ENCODE measurements around the gene RAD54L2.
"Not testable (repeated sequence)": the region's sequence is repeated elsewhere in the genome, so short reads cannot be mapped to it uniquely, and the experiment has no call there.

The RAD54L2 gene

DNA sequence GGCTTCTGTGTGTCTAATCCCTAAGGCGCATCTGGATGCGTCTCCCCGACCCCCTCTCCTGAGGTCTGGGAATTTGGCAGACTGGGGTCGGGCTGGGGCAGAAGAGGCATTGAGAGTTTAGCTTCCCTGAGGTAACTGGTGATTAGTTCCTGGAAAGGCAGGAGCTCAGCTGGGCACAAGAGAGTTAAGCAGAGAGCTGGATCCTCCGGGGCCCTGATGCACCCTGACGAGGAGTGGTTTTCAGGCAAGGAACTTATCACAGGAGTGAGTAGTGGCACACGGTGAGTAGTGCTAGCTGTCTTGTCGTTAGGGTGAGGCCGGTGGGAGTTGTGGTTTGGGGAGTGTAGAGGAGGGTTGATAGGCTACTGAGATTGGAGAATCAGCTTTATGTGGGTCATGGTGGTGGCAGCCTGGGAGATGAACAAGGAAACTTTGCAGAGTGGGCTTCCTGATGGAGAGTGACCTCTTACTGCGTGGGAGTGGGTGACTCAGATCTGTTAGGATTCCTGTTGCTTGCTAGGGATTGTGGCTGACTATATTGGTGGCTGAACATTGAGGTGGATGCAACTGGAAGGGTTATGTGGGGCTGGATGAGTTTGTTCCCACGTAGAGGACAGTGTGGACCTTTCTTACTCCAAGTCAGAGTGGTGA is 897 bp downstream of the RAD54L2 start:
- DNase-seq: no peak

DNA sequence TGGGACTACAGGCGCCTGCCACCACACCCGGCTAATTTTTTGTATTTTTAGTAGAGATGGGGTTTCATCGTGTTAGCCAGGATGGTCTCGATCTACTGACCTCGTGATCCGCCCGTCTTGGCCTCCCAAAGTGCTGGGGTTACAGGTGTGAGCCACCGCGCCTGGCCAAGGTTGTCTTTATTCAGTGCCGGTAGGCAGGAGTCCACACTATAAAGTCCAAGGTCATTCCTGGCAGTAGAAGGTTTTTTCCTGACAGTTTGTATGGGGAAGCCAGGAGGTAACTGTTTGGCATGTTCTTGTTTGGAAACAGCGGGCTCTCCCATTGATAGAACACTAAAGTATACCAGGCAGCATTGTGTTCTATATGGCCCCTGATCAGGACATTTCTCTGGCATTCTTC is 4.1 kb downstream of the RAD54L2 start:
- DNase-seq: not testable (repeated sequence)

GRCh38 chr3:51544011-51544775 is 5.7 kb downstream of the RAD54L2 start:
- no peak for DNase-seq

GRCh38 chr3:51547274-51547673 is 8.8 kb downstream of the RAD54L2 start:
- DNase-seq: no peak

DNA sequence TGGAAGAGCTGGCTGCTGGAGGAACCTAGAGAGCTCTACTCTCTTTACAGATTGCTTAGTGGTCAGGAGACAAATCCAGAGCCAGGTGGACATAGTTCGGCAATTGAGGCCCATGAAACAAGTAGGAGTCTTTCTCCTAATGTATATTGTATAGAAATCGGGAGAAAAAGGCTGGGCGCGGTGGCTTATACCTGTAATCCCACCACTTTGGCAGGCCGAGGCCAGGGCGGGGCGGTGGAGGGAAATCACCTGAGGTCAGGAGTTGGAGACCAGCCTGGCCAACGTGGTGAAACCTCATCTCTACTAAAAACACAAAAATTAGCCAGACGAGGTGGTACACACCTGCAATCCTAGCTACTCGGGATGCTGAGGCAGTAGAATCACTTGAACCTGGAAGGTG is 10.8 kb downstream of the RAD54L2 start:
- no peak for DNase-seq

- no peak for DNase-seq
Observed at GRCh38 chr3:51550080-51550819, 11.7 kb downstream of the RAD54L2 start.

GRCh38 chr3:51557993-51558392 is 19.5 kb downstream of the RAD54L2 start:
- DNase-seq: no peak

- peak; percentile 10 for DNase-seq
Observed at GRCh38 chr3:51559411-51559888, 20.9 kb downstream of the RAD54L2 start.

GRCh38 chr3:51559961-51560360 is 21.4 kb downstream of the RAD54L2 start:
- DNase-seq: no peak

DNA sequence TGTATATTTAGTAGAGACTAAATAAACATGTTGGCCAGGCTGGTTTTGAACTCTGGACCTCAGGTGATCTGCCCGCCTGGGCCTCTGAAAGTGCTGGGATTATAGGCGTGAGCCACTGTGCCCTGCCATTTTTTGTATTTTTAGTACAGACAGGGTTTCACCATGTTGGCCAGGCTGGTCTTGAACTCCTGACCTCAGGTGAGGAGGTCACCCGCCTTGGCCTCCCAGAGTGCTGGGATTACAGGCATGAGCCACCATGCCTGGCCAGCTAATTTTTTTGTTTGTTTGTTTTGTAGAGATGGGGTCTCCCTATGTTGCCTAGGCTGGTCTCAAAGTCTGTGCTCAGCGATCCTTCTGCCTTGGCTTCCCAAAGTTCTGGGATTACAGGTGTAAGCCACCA is 23.9 kb downstream of the RAD54L2 start:
- not testable (repeated sequence) for DNase-seq

DNA sequence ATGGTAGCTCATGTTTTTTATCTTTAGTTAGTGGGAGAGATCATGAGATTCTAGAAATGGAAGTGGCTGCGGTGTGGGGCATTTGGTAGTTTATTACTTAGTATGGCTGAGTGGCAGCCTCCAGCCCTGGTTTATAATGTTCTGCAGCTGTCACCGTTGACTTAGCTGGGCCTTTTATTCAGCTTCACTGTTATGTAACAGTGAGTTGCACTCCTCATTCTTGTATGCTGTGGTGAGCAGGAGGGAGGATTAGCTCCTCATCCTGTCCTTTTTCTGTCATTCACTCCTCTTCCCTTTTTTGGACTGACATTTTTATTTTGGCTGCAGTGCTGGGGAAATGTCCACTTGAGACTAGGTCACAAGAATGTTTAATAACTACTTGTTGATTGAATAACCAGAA is 29.5 kb downstream of the RAD54L2 start:
- DNase-seq: no peak

- no peak for DNase-seq
Observed at GRCh38 chr3:51568996-51569395, 30.5 kb downstream of the RAD54L2 start.

DNA sequence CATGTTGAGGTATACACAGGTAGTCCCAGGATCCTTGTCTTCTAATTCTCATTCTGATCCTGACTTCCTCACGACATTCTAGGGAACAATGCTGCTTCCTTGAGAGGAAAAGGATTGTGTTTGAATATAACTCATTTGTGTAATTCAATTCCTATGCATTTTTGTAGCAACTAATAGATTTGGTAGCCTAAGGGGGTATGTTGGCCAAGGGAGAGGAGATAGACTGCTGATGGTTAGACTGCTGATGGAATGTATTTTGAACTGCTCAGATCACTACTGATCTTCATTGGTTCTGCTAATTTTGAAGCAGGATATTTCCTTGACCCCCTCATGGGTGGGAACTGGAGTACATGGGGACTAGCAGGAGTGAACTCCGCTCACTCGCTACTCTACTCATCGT is 39.7 kb downstream of the RAD54L2 start:
- DNase-seq: no peak

- DNase-seq: no peak
Observed at GRCh38 chr3:51580418-51580817, 41.9 kb downstream of the RAD54L2 start.

DNA sequence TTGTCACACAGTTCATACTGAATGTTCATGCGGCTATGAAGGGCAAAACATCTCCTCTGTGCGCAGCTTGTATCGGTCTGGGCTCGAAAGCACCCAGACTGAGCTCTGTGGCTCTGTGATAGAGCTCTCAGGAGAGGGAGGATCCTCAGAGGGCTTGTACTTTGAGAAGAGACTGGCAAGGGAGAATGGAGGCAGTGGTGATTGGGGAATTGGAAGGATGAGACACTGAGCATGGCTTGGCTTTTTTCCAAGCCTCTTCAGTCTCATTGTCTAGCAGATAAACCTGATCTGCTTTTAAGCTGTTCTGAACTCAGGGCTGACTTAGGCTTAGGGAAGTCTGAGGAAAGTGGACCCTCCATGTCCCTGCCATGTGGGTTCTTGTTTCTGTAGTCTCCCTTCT is 43.0 kb downstream of the RAD54L2 start:
- DNase-seq: no peak

- no peak for DNase-seq
Observed at GRCh38 chr3:51585197-51585596, 46.7 kb downstream of the RAD54L2 start.

DNA sequence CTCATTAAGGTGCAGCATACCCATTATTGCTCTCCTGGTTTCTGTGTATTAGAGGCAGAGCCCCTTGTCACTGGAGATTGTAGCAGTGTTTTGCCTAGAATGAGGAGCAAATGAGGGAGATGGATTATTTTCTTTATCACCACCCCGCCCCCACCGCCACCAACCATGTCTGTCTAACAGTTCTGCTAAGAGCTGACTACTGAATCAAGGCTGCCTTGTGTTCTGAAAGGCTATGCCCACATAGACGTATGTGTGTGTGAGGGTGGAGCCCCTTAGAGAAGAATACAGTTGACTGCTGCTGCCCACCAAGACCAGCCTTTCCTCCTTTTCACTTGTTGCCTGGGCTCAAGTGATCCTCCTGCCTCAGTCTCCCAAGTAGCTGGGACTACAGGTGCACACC is 47.4 kb downstream of the RAD54L2 start:
- DNase-seq: no peak

Data from COR-L47 (cell line).